OCI-M1 (cell line): ENCODE measurements around the gene CAMK1G.
A peak's percentile ranks its signal among the peaks of the same experiment; 100 is the strongest.

ENCODE experiments used
- DNase-seq: peaks from one replicate; lab custom pipeline; 2025; lab: John Stamatoyannopoulos, UW

The CAMK1G gene

DNA sequence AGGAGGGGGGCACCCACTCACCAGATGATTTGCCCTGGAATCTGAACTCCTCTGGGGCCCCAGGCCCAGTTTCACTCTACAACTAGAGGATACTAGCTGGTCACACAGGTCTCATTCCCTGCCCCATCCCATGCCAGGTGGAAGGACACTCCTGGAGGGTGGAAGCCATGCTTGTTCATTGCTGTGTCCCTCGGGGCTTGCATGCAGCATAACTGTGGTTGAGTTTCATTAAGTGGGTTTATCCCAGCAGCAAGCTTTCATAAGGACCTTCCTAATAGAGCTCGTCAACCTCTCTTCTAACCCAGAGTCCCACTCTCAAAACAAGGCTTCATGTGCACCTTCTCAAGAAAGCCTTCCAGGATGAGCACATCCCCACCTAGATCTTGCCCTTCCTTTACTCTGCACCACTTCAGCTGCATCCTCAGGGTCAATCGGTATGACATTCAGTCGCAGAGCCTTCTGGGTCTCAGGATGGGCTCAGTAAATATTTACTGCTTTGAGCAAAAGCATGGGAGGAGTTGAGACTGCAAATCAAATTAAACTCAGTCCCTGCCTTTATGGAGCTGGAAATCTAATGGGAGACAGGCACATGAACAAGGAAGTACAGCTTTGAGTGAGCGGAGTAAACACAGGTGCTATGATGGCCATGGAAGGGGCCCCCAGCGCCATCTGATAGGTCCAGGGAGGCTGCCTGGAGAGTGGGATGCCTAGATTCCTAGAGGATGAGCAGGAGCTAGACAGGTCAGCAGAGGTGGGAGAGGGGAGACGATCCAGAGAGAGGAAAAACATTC lies 36.4 kb downstream of the CAMK1G start:
- DNase-seq, result no peak

- DNase-seq, result no peak
Measured at GRCh38 chr1:209620487-209620884, 37.0 kb downstream of the CAMK1G start.

- DNase-seq, result no peak
Measured at GRCh38 chr1:209621286-209621685, 37.8 kb downstream of the CAMK1G start.

- no peak for DNase-seq
Measured at GRCh38 chr1:209621741-209622655, 38.5 kb downstream of the CAMK1G start.

GRCh38 chr1:209622841-209623829 lies 39.6 kb downstream of the CAMK1G start:
- DNase-seq, result no peak

GRCh38 chr1:209624558-209625549 lies 41.3 kb downstream of the CAMK1G start:
- no peak for DNase-seq

DNA sequence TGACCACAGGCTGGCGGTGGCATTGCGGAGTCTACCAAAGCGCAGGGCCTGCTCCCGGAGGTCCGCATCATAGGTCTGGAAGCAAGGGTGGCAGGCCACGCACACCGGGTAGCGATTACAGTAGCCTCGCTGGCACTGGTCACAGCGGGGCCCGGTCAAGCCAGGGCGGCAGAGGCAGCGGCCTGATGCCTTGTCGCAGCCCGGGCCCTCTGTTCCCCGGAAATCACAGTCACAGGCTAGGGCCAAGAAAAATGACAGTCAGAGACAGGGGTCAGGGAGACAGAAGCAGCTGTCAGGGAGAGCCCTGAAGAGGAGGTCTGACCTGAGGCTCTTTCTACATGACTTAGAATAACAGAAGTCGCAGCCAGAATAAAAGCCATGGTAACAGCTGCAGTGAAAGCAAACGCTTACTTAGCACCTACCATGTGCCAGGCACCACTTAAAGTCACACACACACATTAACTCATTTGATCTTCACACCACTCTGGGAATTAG lies 42.3 kb downstream of the CAMK1G start:
- no peak for DNase-seq

DNA sequence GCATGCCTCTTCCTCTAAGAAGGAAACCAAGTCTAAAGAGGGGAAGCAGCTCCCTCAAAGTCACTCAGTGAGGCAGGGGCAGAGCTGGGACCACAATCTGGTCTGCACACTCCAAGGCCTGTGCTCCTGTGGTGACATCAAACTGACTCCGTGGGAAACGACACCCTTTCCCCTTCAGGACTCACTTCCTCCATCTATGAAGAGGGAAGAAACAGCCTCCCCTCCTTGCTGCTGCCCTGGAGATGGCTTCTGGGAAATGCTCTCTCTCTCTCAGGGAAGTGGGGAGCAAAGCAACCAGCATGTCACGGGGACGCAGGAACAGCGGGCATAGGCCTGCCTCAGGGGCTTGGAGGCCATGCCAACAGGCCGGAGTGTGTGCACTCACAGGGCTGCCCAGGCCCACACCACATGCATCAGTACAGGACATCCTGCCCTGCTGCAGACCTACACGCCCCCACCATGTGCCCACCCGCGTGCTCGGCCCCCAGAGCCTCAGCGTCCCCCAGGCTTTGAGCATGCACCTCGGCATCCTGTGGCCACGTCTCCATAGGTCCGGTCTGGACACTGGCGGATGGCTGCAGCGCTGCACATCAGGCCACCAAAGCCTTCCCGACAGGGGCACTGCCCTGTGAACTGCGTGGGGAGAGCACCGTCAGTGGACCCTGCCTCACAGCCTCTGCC lies 43.0 kb downstream of the CAMK1G start:
- DNase-seq, result no peak

DNA sequence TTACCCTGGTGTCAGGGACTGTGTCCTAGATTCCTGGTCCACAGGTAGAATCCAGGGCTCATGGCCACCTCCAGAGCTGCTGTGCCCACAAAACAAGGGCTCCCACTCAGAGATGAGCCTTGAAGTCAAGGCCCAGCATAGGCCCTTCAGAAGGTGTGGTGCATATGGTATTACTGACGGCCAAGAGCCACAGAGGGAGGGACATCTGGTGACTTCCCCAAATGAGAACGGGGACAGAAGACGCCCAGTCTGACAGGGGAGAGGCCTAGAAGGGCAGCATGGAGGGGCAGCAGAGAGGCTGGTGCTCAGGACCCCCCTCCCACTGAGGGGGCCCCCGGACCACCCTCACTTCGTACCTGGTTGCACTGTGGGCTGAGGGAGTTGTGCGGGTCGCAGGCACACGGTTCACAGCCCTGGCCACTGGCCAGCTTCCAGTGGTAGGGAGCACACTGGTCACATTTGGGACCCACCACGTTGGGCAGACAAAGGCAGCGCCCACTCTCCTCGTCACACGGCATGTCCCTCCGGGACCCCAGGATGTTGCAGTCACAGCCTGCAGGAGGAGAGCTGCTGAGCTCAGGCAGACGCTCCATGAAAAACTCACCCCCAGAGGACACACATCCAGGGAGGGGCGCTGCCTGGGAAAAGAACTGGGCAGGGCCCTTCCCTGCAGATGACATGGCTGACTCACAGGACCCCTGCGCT lies 43.7 kb downstream of the CAMK1G start:
- peak; percentile 21 for DNase-seq

DNA sequence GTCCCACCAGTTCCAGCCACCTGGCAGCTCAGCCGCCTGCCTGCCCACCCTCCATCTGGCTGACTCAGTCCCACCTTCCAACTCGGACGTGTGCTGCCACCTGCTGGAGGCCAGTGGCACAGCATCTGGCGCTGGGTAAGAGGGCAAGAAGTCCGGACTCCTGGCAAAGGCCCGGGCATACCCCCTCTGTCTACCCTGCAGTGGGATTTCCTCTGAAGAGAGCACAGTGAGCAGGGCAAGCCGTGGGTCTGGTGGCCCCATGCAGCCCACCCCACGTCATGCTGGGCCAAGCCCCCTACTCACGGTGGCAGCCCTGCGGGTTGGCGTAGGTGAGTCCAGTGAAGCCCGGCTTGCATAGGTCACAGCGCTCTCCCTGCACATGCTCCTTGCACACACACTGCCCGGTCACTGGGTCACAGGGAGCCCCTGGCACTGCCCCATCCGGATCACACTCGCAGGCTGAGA lies 44.2 kb downstream of the CAMK1G start:
- DNase-seq, result peak; percentile 81

GRCh38 chr1:209628618-209629299 lies 45.2 kb downstream of the CAMK1G start:
- DNase-seq, result no peak

GRCh38 chr1:209629621-209630382 lies 46.3 kb downstream of the CAMK1G start:
- DNase-seq, result no peak

DNA sequence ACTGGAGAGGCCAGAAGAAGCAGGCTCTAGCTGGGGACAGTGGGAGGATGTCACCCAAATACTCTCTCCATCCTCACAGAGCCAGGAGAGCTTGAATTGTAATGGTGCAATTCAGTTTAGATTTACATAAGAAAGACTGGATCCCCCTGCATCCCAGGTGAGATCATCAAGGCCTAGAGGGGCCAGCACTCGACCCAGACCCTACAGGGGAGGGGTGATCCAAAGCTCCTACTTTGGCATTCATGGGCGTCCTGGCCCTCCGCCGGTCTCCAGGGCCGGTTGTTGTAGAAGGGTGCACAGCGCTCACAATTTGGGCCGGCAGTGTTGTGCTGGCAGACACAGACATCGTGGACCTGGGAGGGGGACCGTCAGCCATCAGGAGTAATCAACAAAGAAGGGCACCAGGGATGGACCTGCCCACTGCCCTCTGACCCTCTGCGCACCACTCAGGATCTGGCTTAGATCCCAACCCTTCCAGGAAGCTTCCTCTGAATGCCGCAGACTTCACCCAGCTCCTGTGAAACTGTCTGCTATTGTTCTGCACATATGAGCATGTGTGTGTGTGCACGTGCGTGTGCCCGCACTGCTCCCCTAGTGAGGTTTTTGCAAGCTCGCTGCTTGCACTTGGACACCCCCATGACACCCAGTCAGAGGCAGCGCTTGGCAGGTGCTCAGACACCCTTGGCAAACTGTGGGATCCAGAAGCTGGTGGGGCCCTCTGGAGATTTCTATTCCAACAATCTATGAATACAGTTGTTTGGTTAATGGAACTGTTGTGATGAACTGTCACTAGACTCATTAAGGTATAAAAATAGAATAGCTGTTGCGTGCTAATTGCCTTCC lies 47.1 kb downstream of the CAMK1G start:
- DNase-seq, result no peak

GRCh38 chr1:209633335-209633997 lies 50.0 kb downstream of the CAMK1G start:
- no peak for DNase-seq

DNA sequence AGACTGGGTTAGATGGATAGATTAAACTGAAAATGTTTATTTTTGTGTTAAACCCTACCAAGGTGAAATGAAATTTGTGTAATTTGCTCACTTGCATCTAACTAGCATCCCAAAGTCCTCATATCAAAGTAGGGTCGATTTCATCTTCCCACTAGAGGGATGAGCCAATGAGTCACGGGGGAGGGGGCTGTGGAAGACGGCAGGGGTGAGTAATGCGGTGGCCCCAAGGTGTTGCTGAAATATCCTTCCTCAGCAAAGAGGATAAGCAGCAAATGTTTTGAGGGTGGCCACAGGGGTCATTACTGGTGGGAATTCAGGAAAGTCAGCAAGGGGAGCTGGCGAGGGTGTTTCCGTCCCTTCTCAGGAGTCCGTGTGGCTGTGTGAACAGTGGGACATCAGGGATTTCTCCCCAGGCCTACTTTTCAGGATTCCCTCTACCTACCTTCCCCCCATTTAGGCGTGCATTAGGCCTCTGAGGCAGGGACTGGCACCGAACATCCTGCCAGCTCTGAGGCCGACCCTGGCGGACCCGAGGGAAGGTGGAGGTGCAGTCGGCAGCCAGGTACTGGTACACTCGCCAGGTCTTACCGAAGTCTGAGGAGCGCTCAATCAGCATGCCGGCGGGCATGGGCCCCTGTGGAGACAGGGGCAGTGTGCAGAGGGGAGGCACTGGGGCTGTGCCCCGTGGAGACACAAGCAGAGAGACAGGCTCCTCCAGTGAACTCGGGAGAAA lies 50.7 kb downstream of the CAMK1G start:
- no peak for DNase-seq

DNA sequence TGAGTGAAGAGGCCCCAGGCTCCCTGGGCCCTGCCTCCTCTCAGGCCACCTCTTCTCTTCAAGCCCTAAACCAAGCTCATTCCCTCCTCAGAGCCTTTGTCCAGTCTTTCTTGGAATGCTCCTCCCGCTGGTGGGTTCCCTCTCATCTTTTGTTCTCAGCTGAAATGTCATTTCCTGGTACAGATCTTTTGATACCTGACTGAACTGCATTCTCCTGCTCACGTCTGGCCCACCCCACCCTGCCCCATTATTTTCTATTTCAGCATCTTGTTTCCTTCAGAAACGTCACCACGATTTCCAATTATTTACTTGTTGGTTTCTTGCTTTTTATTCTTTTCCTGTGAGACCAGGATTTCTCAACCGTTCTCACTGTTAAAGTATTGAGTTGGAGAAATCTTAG lies 52.3 kb downstream of the CAMK1G start:
- no peak for DNase-seq
